ENCODE data around the gene DLGAP4.

GRCh38 chr20:36330091-36330490 is 24.0 kb downstream of the DLGAP4 start:
- TF ChIP-seq CTCF (IDR thresholded peaks at IDR 0.05 in 2 of 3, conservative IDR thresholded peaks at IDR 0.05 in 1 of 3; ENCODE audit: insufficient read depth in 2 of 3, low read depth in 1 of 3, low read length in 3 of 3) (no peak), EP400 (IDR thresholded peaks at IDR 0.05) (no peak), MECOM (CRISPR knock-in tag; IDR thresholded peaks at IDR 0.05) (no peak)

Measured in K562 (cell line).